OCI-LY7 (cell line): ENCODE data around the gene PAQR3.

Experiments
- CTCF ChIP-seq: fragments of 200-600 bp; sonication (generic); conservative IDR thresholded peaks from 2 replicates; pipeline ENCODE4 v1.5.1; 2014; ENCODE audit warnings: mild to moderate bottlenecking, antibody characterized with exemption, low read length, moderate library complexity, mixed read lengths
- EZH2phosphoT487 ChIP-seq: fragments of 200-600 bp; sonication (generic); IDR thresholded peaks from 2 replicates; pipeline ENCODE4 v1.6.1; 2018; ENCODE audit warnings: low read depth, borderline replicate concordance, mild to moderate bottlenecking, mixed run types, antibody characterized with exemption, low read length, moderate library complexity, mixed read lengths

GRCh38 chr4:78928835-78929234, 10.4 kb downstream of the PAQR3 start:
- TF ChIP-seq CTCF, result no peak
- TF ChIP-seq EZH2phosphoT487, result no peak
